CD14-positive monocyte (primary cell): Measurements from ENCODE around the gene DEAF1. TPM values are rescaled to one million over a fixed set of nuclear protein-coding genes. Genes with fewer than 3 reads are reported as not detected.
A peak's percentile ranks its signal among the peaks of the same experiment; 100 is the strongest.

ENCODE experiments used
- DNase-seq, 3 donors: peaks; one replicate each; pipeline ENCODE4 v3.0.0-alpha.2; 2011 to 2022
- H2AFZ ChIP-seq: 2 replicates; pipeline ENCODE4 v1.6.0; 2012; ENCODE audit warnings: mild to moderate bottlenecking, low read depth, low read length, inconsistent platforms; ENCODE audit not compliant: insufficient read depth, poor library complexity, severe bottlenecking
- H3K27ac ChIP-seq, 2 donors: 1 replicate in 1 of 2; 2 replicates in 1 of 2; pipeline ENCODE4 v1.5.1; 2012 to 2013; ENCODE audit warnings: low read length in 2 of 2, control low read depth in 1 of 2, inconsistent platforms in 1 of 2, low read depth in 1 of 2, mild to moderate bottlenecking in 1 of 2
- H3K27me3 ChIP-seq, 2 donors: one replicate each; pipeline versions ENCODE4 v1.6.0 to v1.6.1; 2011 to 2013; ENCODE audit warnings: low read length in 2 of 2; ENCODE audit not compliant: control insufficient read depth in 2 of 2, insufficient read depth in 2 of 2
- H3K36me3 ChIP-seq, 2 donors: replicated peaks in 1 of 2; 1 replicate in 1 of 2; 2 replicates in 1 of 2; pipeline versions ENCODE4 v1.5.1 to v1.6.1; 2012 to 2013; ENCODE audit warnings: low read length in 2 of 2, control low read depth in 1 of 2, inconsistent platforms in 1 of 2, mild to moderate bottlenecking in 1 of 2; ENCODE audit not compliant: insufficient read depth in 2 of 2, control insufficient read depth in 1 of 2
- H3K4me1 ChIP-seq, 2 donors: 1 replicate in 1 of 2; 2 replicates in 1 of 2; pipeline versions ENCODE4 v1.5.1 to v1.6.1; 2012 to 2013; ENCODE audit warnings: low read length in 2 of 2, control low read depth in 1 of 2, inconsistent platforms in 1 of 2, mild to moderate bottlenecking in 1 of 2, moderate library complexity in 1 of 2; ENCODE audit not compliant: insufficient read depth in 2 of 2, control insufficient read depth in 1 of 2
- H3K4me2 ChIP-seq: replicated peaks from 2 replicates; pipeline ENCODE3; 2012; ENCODE audit warnings: low read length, moderate library complexity, mild to moderate bottlenecking; ENCODE audit not compliant: poor library complexity, severe bottlenecking; ENCODE audit errors: extremely low read depth
- H3K4me3 ChIP-seq, 3 experiments: fragments of 200-600 bp in 1 of 3; sonication (generic) in 1 of 3; replicated peaks in 1 of 3; 1 replicate in 2 of 3; 2 replicates in 1 of 3; pipeline ENCODE4 v1.5.1; 2011 to 2013; ENCODE audit warnings: low read length in 3 of 3, mild to moderate bottlenecking in 3 of 3, control low read depth in 2 of 3, low read depth in 2 of 3, inconsistent platforms in 1 of 3, moderate library complexity in 1 of 3
- H3K79me2 ChIP-seq: 2 replicates; pipeline ENCODE4 v1.6.0; 2012; ENCODE audit warnings: mild to moderate bottlenecking, control low read depth, inconsistent platforms, low read length, moderate library complexity; ENCODE audit not compliant: insufficient read depth
- H3K9ac ChIP-seq: 2 replicates; pipeline ENCODE4 v1.6.0; 2017; ENCODE audit warnings: low read length, mild to moderate bottlenecking; ENCODE audit not compliant: insufficient read depth, poor library complexity, severe bottlenecking
- H3K9me3 ChIP-seq, 2 donors: replicated peaks in 1 of 2; 1 replicate in 1 of 2; 2 replicates in 1 of 2; pipeline versions ENCODE4 v1.5.1 to v1.6.1; 2012 to 2013; ENCODE audit warnings: low read length in 2 of 2, control low read depth in 1 of 2; ENCODE audit not compliant: control insufficient read depth in 1 of 2, insufficient read depth in 1 of 2
- H4K20me1 ChIP-seq: 2 replicates; pipeline ENCODE4 v1.6.0; 2012; ENCODE audit warnings: mild to moderate bottlenecking, low read length, control low read depth, moderate library complexity; ENCODE audit not compliant: insufficient read depth
- H3K27ac Mint-ChIP-seq, 7 donors: one replicate each; pipeline ENCODE4 v1.8.0; 2020; ENCODE audit warnings: mild to moderate bottlenecking in 7 of 7, mixed read lengths in 7 of 7, moderate library complexity in 6 of 7, inconsistent platforms in 2 of 7
- H3K27me3 Mint-ChIP-seq, 3 donors: one replicate each; pipeline ENCODE4 v1.8.0; 2021 to 2022; ENCODE audit warnings: low read depth in 3 of 3, mild to moderate bottlenecking in 3 of 3, mixed read lengths in 3 of 3, moderate library complexity in 3 of 3, inconsistent platforms in 1 of 3
- H3K36me3 Mint-ChIP-seq, 2 donors: one replicate each; pipeline ENCODE4 v1.8.0; 2020; ENCODE audit warnings: mixed read lengths in 2 of 2, inconsistent platforms in 1 of 2, mild to moderate bottlenecking in 1 of 2
- H3K4me1 Mint-ChIP-seq: one replicate; pipeline ENCODE4 v1.8.0; 2020; ENCODE audit warnings: mild to moderate bottlenecking, mixed read lengths
- H3K4me3 Mint-ChIP-seq, 2 donors: one replicate each; pipeline ENCODE4 v1.8.0; 2020; ENCODE audit warnings: mild to moderate bottlenecking in 2 of 2, mixed read lengths in 2 of 2, moderate library complexity in 1 of 2
- H3K9me3 Mint-ChIP-seq, 7 donors: one replicate each; pipeline ENCODE4 v1.8.0; 2020 to 2022; ENCODE audit warnings: mixed read lengths in 7 of 7, mild to moderate bottlenecking in 6 of 7, moderate library complexity in 6 of 7, inconsistent platforms in 2 of 7
- CTCF ChIP-seq: fragments of 200-600 bp; IDR thresholded peaks from one replicate; pipeline ENCODE4 v1.8.0; 2022; ENCODE audit warnings: antibody characterized with exemption, mild to moderate bottlenecking
- WGBS: methylation state at CpG from one replicate; pipeline ENCODE4 v1.1.5; 2013; ENCODE audit warnings: missing lambda C conversion rate; ENCODE audit not compliant: insufficient coverage; 5-methylcytosine and 5-hydroxymethylcytosine counted together
- intact Hi-C, 2 donors: fragments of 100-400 bp; cut with micrococcal nuclease; formaldehyde crosslinking; loops; one replicate each; pipeline versions ENCODE4 v1.15.0 to v1.15.1; 2023
- polyA plus RNA-seq, 3 donors: library from polyadenylated mRNA; depleted of rRNA in 1 of 3; unstranded in 2 of 3; stranded (reverse) in 1 of 3; fragments of 300-500 nt in 2 of 3; fragments of >200 nt in 1 of 3; fragmentation: Illumina TruSeq in 2 of 3; gene quantifications; 1 replicate in 2 of 3; 2 replicates in 1 of 3; pipeline ENCODE4 v1.2.3, GENCODE V29; 2012 to 2021

The DEAF1 gene
- polyA plus RNA-seq, 3 donors, result 18.0 to 22.3 (median 22.2) TPM

- no peak overlapping the region for H3K27ac ChIP-seq
- H3K9ac ChIP-seq, result no peak overlapping the region
- peaks cover 8 to 9% of the 10 kb centered on the region in 2 donors for H3K4me1 ChIP-seq
- H3K9me3 ChIP-seq, result no peaks in the 10 kb centered on the region
- Mint-ChIP-seq H3K27me3 (peaks cover 0 to 1% (median 0%) of the 10 kb centered on the region in 3 donors), H3K27ac (peak overlapping the region in 2 of 7 donors; percentile 33 to 43), H3K36me3 (peaks cover 67 to 89% of the 10 kb centered on the region in 2 donors), H3K9me3 (no peaks in the 10 kb centered on the region), H3K4me3 (no peak overlapping the region), H3K4me1 (peaks cover 7% of the 10 kb centered on the region)
- H3K79me2 ChIP-seq, result peaks cover 8% of the 10 kb centered on the region
- TF ChIP-seq CTCF, result no peak
- WGBS, result 94% methylated on average over 9 of the region's 28 CpGs
- intact Hi-C loops, result no loop called here
- peaks cover 91 to 97% of the 10 kb centered on the region in 2 donors for H3K36me3 ChIP-seq
- H2AFZ ChIP-seq, result no peak overlapping the region
- DNase-seq, result no peak
- no peaks in the 10 kb centered on the region for H3K27me3 ChIP-seq
- no peak overlapping the region for H3K4me2 ChIP-seq
- no peak overlapping the region for H3K4me3 ChIP-seq
- peaks cover 49% of the 10 kb centered on the region for H4K20me1 ChIP-seq
Observed at GRCh38 chr11:608791-609251, 86.2 kb downstream of the DEAF1 start.

GRCh38 chr11:607971-608659 is 86.9 kb downstream of the DEAF1 start:
- intact Hi-C loops, result no loop called here
- Mint-ChIP-seq H3K4me3 (no peak overlapping the region), H3K36me3 (peaks cover 69 to 91% of the 10 kb centered on the region in 2 donors), H3K4me1 (peaks cover 5% of the 10 kb centered on the region), H3K27ac (peak overlapping the region in 2 of 7 donors; percentile 56 to 63), H3K9me3 (no peaks in the 10 kb centered on the region), H3K27me3 (no peaks in the 10 kb centered on the region)
- DNase-seq, result no peak
- Histone ChIP-seq H3K9me3 (no peaks in the 10 kb centered on the region), H3K4me3 (no peak overlapping the region), H4K20me1 (peaks cover 44% of the 10 kb centered on the region), H3K4me1 (peaks cover 4% of the 10 kb centered on the region in 2 donors), H3K27ac (no peak overlapping the region), H3K36me3 (peaks cover 94 to 99% of the 10 kb centered on the region in 2 donors), H3K4me2 (no peak overlapping the region), H3K9ac (no peak overlapping the region), H3K27me3 (no peaks in the 10 kb centered on the region), H2AFZ (no peak overlapping the region), H3K79me2 (peaks cover 4% of the 10 kb centered on the region)
- WGBS, result 97% methylated on average over 45 of the region's 45 CpGs
- TF ChIP-seq CTCF, result no peak
